Esophagus muscularis mucosa (tissue), 4 donors: Measurements from ENCODE around the gene TYW3. TPM values are rescaled to one million over a fixed set of nuclear protein-coding genes. Genes with fewer than 3 reads are reported as not detected.

Source experiments
- DNase-seq: peaks from one replicate; pipeline ENCODE4 v3.0.0-alpha.2; 2017; ENCODE audit errors: extremely low spot score
- H3K27ac ChIP-seq, 4 donors: fragments of 200-600 bp; sonication (generic); replicated peaks in 1 of 4; 1 replicate in 3 of 4; 2 replicates in 1 of 4; pipeline ENCODE4 v1.5.1; 2016 to 2019; ENCODE audit warnings: mild to moderate bottlenecking in 1 of 4
- H3K27me3 ChIP-seq, 4 donors: fragments of 200-600 bp; sonication (generic); one replicate each; pipeline versions ENCODE4 v1.5.1 to v1.6.0; 2016 to 2019
- H3K36me3 ChIP-seq, 4 donors: fragments of 200-600 bp; sonication (generic); one replicate each; pipeline ENCODE4 v1.5.1; 2016 to 2019
- H3K4me1 ChIP-seq, 4 donors: fragments of 200-600 bp; sonication (generic); one replicate each; pipeline ENCODE4 v1.5.1; 2016 to 2019
- H3K4me3 ChIP-seq, 4 donors: fragments of 200-600 bp; sonication (generic); 1 replicate in 2 of 4; 2 replicates in 2 of 4; pipeline ENCODE4 v1.5.1; 2016 to 2019; ENCODE audit warnings: mild to moderate bottlenecking in 4 of 4, moderate library complexity in 1 of 4
- H3K9me3 ChIP-seq, 4 donors: fragments of 200-600 bp; sonication (generic); 1 replicate in 3 of 4; 2 replicates in 1 of 4; pipeline ENCODE4 v1.5.1; 2016 to 2019
- EP300 ChIP-seq: sonication (generic); formaldehyde crosslinking; IDR thresholded peaks from one replicate; pipeline ENCODE4 v1.6.1; 2017; ENCODE audit warnings: antibody characterized with exemption
- POLR2A ChIP-seq: fragments of 450-650 bp; IDR thresholded peaks from one replicate; pipeline ENCODE4 v1.6.1; 2017; ENCODE audit warnings: antibody characterized with exemption, moderate library complexity, mild to moderate bottlenecking, low read depth
- POLR2AphosphoS5 ChIP-seq, 2 donors: sonication (generic); formaldehyde crosslinking; IDR thresholded peaks; one replicate each; pipeline ENCODE4 v1.6.1; 2017; ENCODE audit warnings: antibody characterized with exemption in 2 of 2
- WGBS: methylation state at CpG from one replicate; pipeline ENCODE4 v1.1.5; 2018; 5-methylcytosine and 5-hydroxymethylcytosine counted together
- intact Hi-C: fragments of 100-400 bp; cut with DNase I; formaldehyde crosslinking; loops from one replicate; pipeline ENCODE4 v1.15.1; 2023
- total RNA-seq, 4 donors: library from RNA; depleted of rRNA; stranded (reverse); fragments of >200 nt; gene quantifications; one replicate each; pipeline versions ENCODE4 v1.1.0 to v1.2.1, GENCODE V29; 2016
- TF ChIP-seq, protein P1 (sequence below), 3 experiments: fragments of 200-600 bp in 2 of 3; fragments of 450-650 bp in 1 of 3; sonication (generic) in 2 of 3; IDR thresholded peaks; one replicate each; pipeline ENCODE4 v1.5.1; 2017 to 2019; ENCODE audit warnings: antibody characterized with exemption in 3 of 3, mild to moderate bottlenecking in 2 of 3, moderate library complexity in 1 of 3

Gene TYW3
- total RNA-seq, 4 donors from 2014 or later, result 18.0 to 31.6 (median 26.8) TPM

GRCh38 chr1:74714429-74715235, 18.3 kb upstream of the TYW3 start:
- Histone ChIP-seq H3K9me3 (no peaks in the 10 kb centered on the region), H3K36me3 (peaks cover 29 to 88% (median 69%) of the 10 kb centered on the region in 4 donors), H3K27ac (peak overlapping the region in 2 of 4 donors; percentile 52 to 73), H3K27me3 (no peaks in the 10 kb centered on the region), H3K4me3 (no peak overlapping the region), H3K4me1 (peaks cover 6 to 36% (median 32%) of the 10 kb centered on the region in 4 donors)
- DNase-seq, result no peak
- TF ChIP-seq POLR2AphosphoS5 (IDR thresholded peaks at IDR 0.05) (no peak), POLR2A (no peak), EP300 (no peak)
- TF ChIP-seq, protein P1, sequence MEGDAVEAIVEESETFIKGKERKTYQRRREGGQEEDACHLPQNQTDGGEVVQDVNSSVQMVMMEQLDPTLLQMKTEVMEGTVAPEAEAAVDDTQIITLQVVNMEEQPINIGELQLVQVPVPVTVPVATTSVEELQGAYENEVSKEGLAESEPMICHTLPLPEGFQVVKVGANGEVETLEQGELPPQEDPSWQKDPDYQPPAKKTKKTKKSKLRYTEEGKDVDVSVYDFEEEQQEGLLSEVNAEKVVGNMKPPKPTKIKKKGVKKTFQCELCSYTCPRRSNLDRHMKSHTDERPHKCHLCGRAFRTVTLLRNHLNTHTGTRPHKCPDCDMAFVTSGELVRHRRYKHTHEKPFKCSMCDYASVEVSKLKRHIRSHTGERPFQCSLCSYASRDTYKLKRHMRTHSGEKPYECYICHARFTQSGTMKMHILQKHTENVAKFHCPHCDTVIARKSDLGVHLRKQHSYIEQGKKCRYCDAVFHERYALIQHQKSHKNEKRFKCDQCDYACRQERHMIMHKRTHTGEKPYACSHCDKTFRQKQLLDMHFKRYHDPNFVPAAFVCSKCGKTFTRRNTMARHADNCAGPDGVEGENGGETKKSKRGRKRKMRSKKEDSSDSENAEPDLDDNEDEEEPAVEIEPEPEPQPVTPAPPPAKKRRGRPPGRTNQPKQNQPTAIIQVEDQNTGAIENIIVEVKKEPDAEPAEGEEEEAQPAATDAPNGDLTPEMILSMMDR (IDR thresholded peaks at IDR 0.05), result no peak
- WGBS, result 39% methylated on average over 1 of the region's 1 CpG
- intact Hi-C loops, result no loop called here

GRCh38 chr1:74715236-74715502, 17.8 kb upstream of the TYW3 start:
- TF ChIP-seq, protein P1 (IDR thresholded peaks at IDR 0.05), result no peak
- TF ChIP-seq EP300 (no peak), POLR2A (no peak), POLR2AphosphoS5 (IDR thresholded peaks at IDR 0.05) (no peak)
- no peak for DNase-seq
- Histone ChIP-seq H3K27me3 (no peaks in the 10 kb centered on the region), H3K4me1 (peaks cover 6 to 36% (median 32%) of the 10 kb centered on the region in 4 donors), H3K4me3 (no peak overlapping the region), H3K9me3 (no peaks in the 10 kb centered on the region), H3K27ac (peak overlapping the region in 1 of 4 donors; percentile 73), H3K36me3 (peaks cover 29 to 88% (median 69%) of the 10 kb centered on the region in 4 donors)
- intact Hi-C loops, result no loop called here
- 90% methylated on average over 1 of the region's 1 CpG for WGBS

DNA sequence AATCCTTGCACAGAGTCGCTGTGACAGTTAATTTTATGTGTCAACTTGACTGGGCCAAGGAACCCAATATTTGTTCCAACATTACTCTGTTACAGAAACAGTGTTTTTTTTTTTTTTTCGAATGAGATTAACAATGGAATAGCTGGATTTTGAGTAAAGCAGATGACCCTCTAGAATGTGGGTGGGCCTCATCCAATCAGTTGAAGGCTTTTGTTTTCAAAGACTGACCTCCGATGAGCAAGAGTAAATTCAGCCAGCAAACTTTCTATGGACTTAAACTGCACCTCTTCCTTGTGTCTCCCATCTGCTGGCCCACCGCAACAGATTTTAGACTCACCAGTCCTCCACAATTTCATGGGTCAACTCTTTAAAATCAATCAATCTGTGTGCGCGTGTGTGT, 17.1 kb upstream of the TYW3 start:
- Histone ChIP-seq H3K27ac (no peak overlapping the region), H3K9me3 (no peaks in the 10 kb centered on the region), H3K27me3 (no peaks in the 10 kb centered on the region), H3K36me3 (peaks cover 31 to 88% (median 72%) of the 10 kb centered on the region in 4 donors), H3K4me1 (peaks cover 6 to 36% (median 32%) of the 10 kb centered on the region in 4 donors), H3K4me3 (no peak overlapping the region)
- intact Hi-C loops, result no loop called here
- TF ChIP-seq EP300 (no peak), POLR2A (no peak), POLR2AphosphoS5 (IDR thresholded peaks at IDR 0.05) (no peak)
- TF ChIP-seq, protein P1 (IDR thresholded peaks at IDR 0.05), result no peak
- 85% methylated on average over 6 of the region's 6 CpGs for WGBS
- no peak for DNase-seq

DNA sequence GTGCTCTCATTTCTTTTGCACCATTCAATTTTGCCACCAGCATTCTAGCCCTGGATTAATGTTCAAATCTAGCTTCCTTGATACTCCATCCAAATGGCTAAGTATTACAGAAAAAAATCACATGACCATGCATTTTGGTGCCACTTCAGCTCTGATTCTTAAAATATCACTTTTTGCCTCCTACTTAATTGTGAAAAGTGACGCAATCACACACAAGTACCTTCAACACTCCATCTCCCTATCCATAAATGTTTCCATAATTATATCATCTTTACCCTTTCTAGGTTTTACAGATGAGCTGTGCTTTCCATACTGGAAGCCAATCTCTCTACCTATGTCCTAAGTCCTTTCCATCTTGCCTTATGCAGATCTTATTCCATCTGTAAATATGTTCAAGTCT, 16.1 kb upstream of the TYW3 start:
- 97% methylated on average over 1 of the region's 1 CpG for WGBS
- Histone ChIP-seq H3K36me3 (peaks cover 36 to 88% (median 73%) of the 10 kb centered on the region in 4 donors), H3K9me3 (no peaks in the 10 kb centered on the region), H3K27me3 (no peaks in the 10 kb centered on the region), H3K4me3 (no peak overlapping the region), H3K4me1 (peaks cover 6 to 36% (median 32%) of the 10 kb centered on the region in 4 donors), H3K27ac (no peak overlapping the region)
- no peak for DNase-seq
- TF ChIP-seq EP300 (no peak), POLR2A (no peak), POLR2AphosphoS5 (IDR thresholded peaks at IDR 0.05) (no peak)
- TF ChIP-seq, protein P1 (IDR thresholded peaks at IDR 0.05), result no peak
- intact Hi-C loops, result no loop called here
